Adrenal gland (tissue), 5 donors: ENCODE data around the gene TBL1Y.

ENCODE experiments used
- POLR2A ChIP-seq, 2 donors: fragments of 450-650 bp; IDR thresholded peaks; one replicate each; pipeline ENCODE4 v1.6.1; 2017; ENCODE audit warnings: antibody characterized with exemption in 2 of 2, mild to moderate bottlenecking in 2 of 2, moderate library complexity in 1 of 2
- TF ChIP-seq, protein P1 (sequence below), 6 experiments: fragments of 450-650 bp in 4 of 6; fragments of 200-600 bp in 2 of 6; sonication (generic) in 1 of 6; IDR thresholded peaks; 1 replicate in 5 of 6; 2 replicates in 1 of 6; pipeline versions ENCODE4 v1.5.1 to v1.8.0; 2016 to 2021; ENCODE audit warnings: antibody characterized with exemption in 6 of 6, mild to moderate bottlenecking in 2 of 6, moderate library complexity in 1 of 6
- donor health status: DM: no; HTN: no; CAD: no.

DNA sequence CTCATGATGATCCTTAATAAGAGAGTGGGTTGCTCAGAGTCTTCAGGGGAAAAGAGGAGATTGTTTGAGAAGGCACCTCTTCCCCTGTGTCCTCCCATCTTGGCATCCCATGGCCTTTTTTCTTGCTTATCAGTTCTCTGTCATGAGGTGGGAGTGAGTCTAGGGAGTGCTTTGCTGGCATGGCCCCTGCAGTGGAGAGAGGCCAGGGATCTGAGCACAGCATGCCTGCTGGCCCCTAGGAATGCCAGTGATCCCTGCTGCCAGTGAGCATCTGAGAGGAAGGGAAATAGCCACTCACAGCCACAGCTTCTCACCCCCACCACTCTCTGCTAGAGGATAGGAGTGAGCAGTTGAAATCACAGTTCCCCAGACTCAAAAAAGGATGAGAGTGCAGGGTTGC lies 168.2 kb downstream of the TBL1Y start:
- no peak for TF ChIP-seq POLR2A (IDR thresholded peaks at IDR 0.05)
- TF ChIP-seq, protein P1, sequence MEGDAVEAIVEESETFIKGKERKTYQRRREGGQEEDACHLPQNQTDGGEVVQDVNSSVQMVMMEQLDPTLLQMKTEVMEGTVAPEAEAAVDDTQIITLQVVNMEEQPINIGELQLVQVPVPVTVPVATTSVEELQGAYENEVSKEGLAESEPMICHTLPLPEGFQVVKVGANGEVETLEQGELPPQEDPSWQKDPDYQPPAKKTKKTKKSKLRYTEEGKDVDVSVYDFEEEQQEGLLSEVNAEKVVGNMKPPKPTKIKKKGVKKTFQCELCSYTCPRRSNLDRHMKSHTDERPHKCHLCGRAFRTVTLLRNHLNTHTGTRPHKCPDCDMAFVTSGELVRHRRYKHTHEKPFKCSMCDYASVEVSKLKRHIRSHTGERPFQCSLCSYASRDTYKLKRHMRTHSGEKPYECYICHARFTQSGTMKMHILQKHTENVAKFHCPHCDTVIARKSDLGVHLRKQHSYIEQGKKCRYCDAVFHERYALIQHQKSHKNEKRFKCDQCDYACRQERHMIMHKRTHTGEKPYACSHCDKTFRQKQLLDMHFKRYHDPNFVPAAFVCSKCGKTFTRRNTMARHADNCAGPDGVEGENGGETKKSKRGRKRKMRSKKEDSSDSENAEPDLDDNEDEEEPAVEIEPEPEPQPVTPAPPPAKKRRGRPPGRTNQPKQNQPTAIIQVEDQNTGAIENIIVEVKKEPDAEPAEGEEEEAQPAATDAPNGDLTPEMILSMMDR (IDR thresholded peaks at IDR 0.05): no peak
